Endothelial cell of umbilical vein (primary cell): Measurements from ENCODE around the gene RPS25. TPM values are rescaled to one million over a fixed set of nuclear protein-coding genes. Genes with fewer than 3 reads are reported as not detected.

Source experiments
- BruUV-seq: library from RNA; stranded (reverse); fragments of 400-500 nt; replicated peaks from 2 replicates; lab custom pipeline; 2021; lab: Mats Ljungman, UMichigan
- CTCF ChIA-PET: fragments of 300-600, 350-600 bp; sonication (Branson Sonifier 250); formaldehyde crosslinking; loops from one replicate; lab custom pipeline; 2021; ENCODE audit warnings: antibody characterized with exemption, inconsistent platforms; lab: Charles Lee
- POLR2A ChIA-PET: fragments of 300-600, 350-600 bp; sonication (Branson Sonifier 250); formaldehyde crosslinking; loops from one replicate; lab custom pipeline; 2021; ENCODE audit warnings: antibody characterized with exemption, inconsistent platforms; lab: Charles Lee
- DNase-seq: peaks from one replicate; pipeline ENCODE4 v3.0.0-alpha.2; 2011; ENCODE audit warnings: low read depth, low spot score
- FAIRE-seq: peaks from 2 replicates; lab custom pipeline; 2011; peaks lifted over from hg19 to GRCh38; lab: Jason Lieb, UNC
- H2AFZ ChIP-seq: 2 replicates; pipeline ENCODE4 v1.6.0; 2012; ENCODE audit warnings: low read depth, low read length, control low read depth, inconsistent platforms
- H3K27ac ChIP-seq: 2 replicates; pipeline ENCODE4 v1.5.1; 2011; ENCODE audit warnings: low read depth, mild to moderate bottlenecking, control low read depth, low read length, moderate library complexity; ENCODE audit not compliant: insufficient read depth
- H3K27me3 ChIP-seq, 2 experiments: 2 replicates each; pipeline versions ENCODE4 v1.6.0 to v1.6.1; 2011; ENCODE audit warnings: low read length in 2 of 2, mixed read lengths in 1 of 2; ENCODE audit not compliant: control insufficient read depth in 2 of 2, insufficient read depth in 2 of 2
- H3K36me3 ChIP-seq, 2 experiments: 2 replicates in 1 of 2; 3 replicates in 1 of 2; pipeline ENCODE4 v1.5.1; 2011; ENCODE audit warnings: low read length in 2 of 2, mild to moderate bottlenecking in 1 of 2, moderate library complexity in 1 of 2; ENCODE audit not compliant: control insufficient read depth in 2 of 2, insufficient read depth in 2 of 2; ENCODE audit errors: extremely low read depth in 1 of 2
- H3K4me1 ChIP-seq: 3 replicates; pipeline ENCODE4 v1.5.1; 2011; ENCODE audit warnings: mild to moderate bottlenecking, low read length; ENCODE audit not compliant: control insufficient read depth, insufficient read depth; ENCODE audit errors: extremely low read depth
- H3K4me2 ChIP-seq: 2 replicates; pipeline ENCODE4 v1.6.1; 2011; ENCODE audit warnings: low read length, control low read depth, mixed read lengths; ENCODE audit not compliant: insufficient read depth
- H3K4me3 ChIP-seq, 3 experiments: fragments of 200-600 bp in 1 of 3; sonication (generic), shearing (Covaris generic) in 1 of 3; replicated peaks in 1 of 3; 2 replicates each; pipeline ENCODE4 v1.5.1; 2011 to 2016; ENCODE audit warnings: control low read depth in 3 of 3, low read length in 3 of 3, mild to moderate bottlenecking in 2 of 3, inconsistent platforms in 1 of 3, low read depth in 1 of 3, moderate library complexity in 1 of 3; ENCODE audit not compliant: insufficient read depth in 1 of 3
- H3K79me2 ChIP-seq: 2 replicates; pipeline ENCODE4 v1.6.0; 2012; ENCODE audit warnings: low read length, inconsistent platforms; ENCODE audit not compliant: control insufficient read depth, insufficient read depth
- H3K9ac ChIP-seq: replicated peaks from 2 replicates; pipeline ENCODE3; 2011; ENCODE audit warnings: low read length, control low read depth; ENCODE audit not compliant: insufficient read depth; ENCODE audit errors: extremely low read depth
- H3K9me1 ChIP-seq: replicated peaks from 3 replicates; pipeline ENCODE4 v1.6.0; 2011; ENCODE audit warnings: mild to moderate bottlenecking, low read length; ENCODE audit not compliant: control insufficient read depth, insufficient read depth; ENCODE audit errors: extremely low read depth
- H3K9me3 ChIP-seq: replicated peaks from 2 replicates; pipeline ENCODE4 v1.5.1; 2012; ENCODE audit warnings: low read length, inconsistent platforms; ENCODE audit not compliant: control insufficient read depth, insufficient read depth
- H4K20me1 ChIP-seq: replicated peaks from 2 replicates; pipeline ENCODE3; 2011; ENCODE audit warnings: mild to moderate bottlenecking, low read length; ENCODE audit not compliant: control insufficient read depth, insufficient read depth; ENCODE audit errors: extremely low read depth
- CTCF ChIP-seq, 2 donors: IDR thresholded peaks; 1 replicate in 1 of 2; 2 replicates in 1 of 2; pipeline ENCODE4 v1.5.1; 2011; ENCODE audit warnings: low read length in 2 of 2, mild to moderate bottlenecking in 2 of 2, moderate library complexity in 2 of 2, control low read depth in 1 of 2, inconsistent platforms in 1 of 2, low read depth in 1 of 2; ENCODE audit not compliant: insufficient read depth in 1 of 2; ENCODE audit errors: extremely low read depth in 1 of 2
- EZH2 ChIP-seq: IDR thresholded peaks from 2 replicates; pipeline ENCODE4 v1.6.1; 2012; ENCODE audit warnings: borderline replicate concordance, low read depth, mild to moderate bottlenecking, moderate library complexity, low read length, inconsistent platforms; ENCODE audit not compliant: severe bottlenecking
- FOS ChIP-seq: IDR thresholded peaks from 2 replicates; pipeline ENCODE4 v1.6.1; 2011; ENCODE audit warnings: mild to moderate bottlenecking, low read length, moderate library complexity, borderline replicate concordance; ENCODE audit not compliant: insufficient read depth
- GATA2 ChIP-seq: IDR thresholded peaks from 2 replicates; pipeline ENCODE4 v1.7.0; 2011; ENCODE audit warnings: low read depth, mild to moderate bottlenecking, moderate library complexity, mixed read lengths, low read length; ENCODE audit not compliant: insufficient read length, insufficient read depth
- JUN ChIP-seq: IDR thresholded peaks from 2 replicates; pipeline ENCODE4 v1.6.1; 2011; ENCODE audit warnings: borderline replicate concordance, low read depth; ENCODE audit not compliant: insufficient read length, insufficient read depth
- MAX ChIP-seq: IDR thresholded peaks from 2 replicates; pipeline ENCODE4 v1.6.1; 2011; ENCODE audit not compliant: insufficient read depth, insufficient read length
- MYC ChIP-seq: IDR thresholded peaks from one replicate; pipeline ENCODE4 v1.6.1; 2011; ENCODE audit warnings: mild to moderate bottlenecking, low read depth, low read length
- POLR2A ChIP-seq: IDR thresholded peaks from 2 replicates; pipeline ENCODE4 v1.6.1; 2012; ENCODE audit warnings: low read depth, mild to moderate bottlenecking, control low read depth, low read length
- POLR2AphosphoS5 ChIP-seq: IDR thresholded peaks from 2 replicates; pipeline ENCODE4 v1.6.1; 2012; ENCODE audit warnings: low read depth, mild to moderate bottlenecking, control low read depth, low read length, moderate library complexity; ENCODE audit not compliant: insufficient read depth
- dilution Hi-C: fragments of 300-500 bp; cut with MboI; formaldehyde crosslinking; loops from one replicate; pipeline ENCODE4 v1.15.0; 2019; ENCODE audit warnings: low sequenced_read_pairs; ENCODE audit not compliant: extremely low pct_ligation_motif_present
- intact Hi-C: fragments of 100-400 bp; cut with micrococcal nuclease; formaldehyde crosslinking; loops from one replicate; pipeline ENCODE4 v1.10.0; 2022
- polyA plus RNA-seq, 4 experiments: library from polyadenylated mRNA; depleted of rRNA in 3 of 4; stranded (reverse) in 3 of 4; unstranded in 1 of 4; fragments of >200 nt; gene quantifications; 2 replicates each; pipeline versions ENCODE4 v1.2.1 to v1.2.3, GENCODE V29; 2011 to 2012; ENCODE audit warnings: missing spikeins in 1 of 4
- total RNA-seq: library from RNA; stranded (reverse); gene quantifications from 2 replicates; pipeline ENCODE4 v1.2.3, GENCODE V29; 2021

The RPS25 gene
- total and polyA plus RNA-seq, 2 donors (not counting 3 experiments of a cell fraction or from before 2014, with no cell fraction given) = 887 to 992 TPM

- FAIRE-seq = no peak
- Histone ChIP-seq H3K4me1 (peaks cover 5% of the 10 kb centered on the region), H3K9ac (peak overlapping the region; percentile 31), H3K9me1 (no peaks in the 10 kb centered on the region), H4K20me1 (no peaks in the 10 kb centered on the region), H3K36me3 (peaks cover 0 to 7% of the 10 kb centered on the region in 2 experiments), H3K27ac (no peak overlapping the region), H3K4me3 (peak overlapping the region; percentile 55 to 86 (median 60)), H3K79me2 (no peaks in the 10 kb centered on the region), H2AFZ (peak overlapping the region; percentile 84), H3K4me2 (peak overlapping the region; percentile 65), H3K9me3 (no peaks in the 10 kb centered on the region), H3K27me3 (no peaks in the 10 kb centered on the region)
- intact Hi-C loops (loop anchor here (1.0 kb wide), 2 partner anchors 12 to 27 kb away; partner anchors contain the start of genes HYOU1, RPS25 and TRAPPC4), dilution Hi-C loops (no loop called here)
- TF ChIP-seq GATA2 (no peak), MAX (no peak), EZH2 (no peak), POLR2AphosphoS5 (no peak), CTCF (IDR thresholded peaks at IDR 0.05; ENCODE audit: extremely low read depth in 1 of 2, insufficient read depth in 1 of 2, low read depth in 1 of 2, low read length in 2 of 2) (no peak), FOS (no peak), MYC (no peak), POLR2A (no peak), JUN (no peak)
- CTCF ChIA-PET = interaction anchor here (2.2 kb wide), 1 partner anchor 11 kb away, joined by 11 read pairs; the partner anchor contains the start of genes RPS25 and TRAPPC4
- no TSS peak for BruUV-seq
- DNase-seq = no peak
- POLR2A ChIA-PET = interaction anchor here (0.6 kb wide), 1 partner anchor 212 kb away, joined by 3 read pairs; no protein-coding TSS in a partner anchor
Measured at GRCh38 chr11:119030029-119030328, 11.8 kb upstream of the RPS25 start.
